A549 (cell line): ENCODE measurements around the gene DRC3.

Experiments
- CTCF ChIP-seq: fragments of >200 bp; sonication (Bioruptor Twin); formaldehyde crosslinking; IDR thresholded peaks from 3 replicates; pipeline ENCODE4 v1.5.1; 2016
- MAX ChIP-seq: IDR thresholded peaks from 2 replicates; pipeline ENCODE4 v1.6.1; 2012
- MAZ ChIP-seq: fragments of 150-350 bp; IDR thresholded peaks from 2 replicates; pipeline ENCODE4 v1.6.1; 2014; ENCODE audit warnings: antibody characterized with exemption, low read depth, low read length, borderline replicate concordance

GRCh38 chr17:18031955-18032354, 59.3 kb downstream of the DRC3 start:
- TF ChIP-seq CTCF: no peak
- no peak for TF ChIP-seq MAX
- no peak for TF ChIP-seq MAZ
